NCI-H2196 treated with DMSO at 0.1 percent for 48 hours (cell line): ENCODE measurements around the gene DPP10.

Experiments used
- DNase-seq: peaks from one replicate; lab custom pipeline; 2025; ENCODE audit not compliant: unreplicated experiment; lab: John Stamatoyannopoulos, UW

DPP10 gene

GRCh38 chr2:114580691-114581090 is 138.2 kb downstream of the DPP10 start:
- DNase-seq = no peak

- DNase-seq = no peak
Measured at GRCh38 chr2:114598329-114598728, 155.9 kb downstream of the DPP10 start.

- no peak for DNase-seq
Measured at GRCh38 chr2:114609203-114609602, 166.8 kb downstream of the DPP10 start.

DNA sequence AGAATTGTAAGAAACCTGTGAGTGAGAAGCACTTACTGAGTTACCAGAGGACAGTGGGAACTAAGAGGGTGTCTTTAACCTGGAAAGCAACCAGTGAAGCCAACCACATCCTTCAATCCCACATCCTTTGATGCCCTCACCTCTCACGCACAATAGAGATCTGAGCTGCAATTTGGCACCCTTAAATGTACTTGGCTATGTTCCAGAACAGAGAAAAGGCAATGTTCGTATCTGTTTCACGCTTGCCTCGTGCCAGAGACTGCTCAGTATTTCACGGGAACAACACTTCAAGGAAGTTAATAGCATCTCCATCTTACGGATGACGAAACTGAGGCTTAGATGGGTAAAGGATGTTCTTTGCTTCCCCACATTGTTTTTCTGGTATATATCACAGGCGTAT is 167.4 kb downstream of the DPP10 start:
- peak; percentile 12 for DNase-seq

DNA sequence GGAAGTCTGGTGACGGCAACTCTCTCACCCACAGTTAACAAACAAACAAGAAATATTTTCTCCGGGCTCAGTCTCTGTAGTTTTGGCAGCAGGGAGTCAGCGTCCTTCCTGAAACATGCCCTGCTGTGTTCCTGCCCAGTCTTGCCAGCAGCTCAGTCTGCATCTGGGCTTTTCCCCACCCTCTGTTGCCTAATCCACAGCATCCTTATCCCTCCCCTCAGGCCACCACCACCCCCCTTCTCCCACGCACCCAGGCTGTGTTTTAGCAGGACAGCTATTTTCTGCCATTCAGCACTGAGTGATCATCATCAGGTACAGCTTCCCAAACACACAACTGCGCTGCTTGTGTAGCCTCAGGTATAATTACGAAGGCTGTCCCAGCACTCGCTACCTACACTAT is 168.2 kb downstream of the DPP10 start:
- no peak for DNase-seq

DNA sequence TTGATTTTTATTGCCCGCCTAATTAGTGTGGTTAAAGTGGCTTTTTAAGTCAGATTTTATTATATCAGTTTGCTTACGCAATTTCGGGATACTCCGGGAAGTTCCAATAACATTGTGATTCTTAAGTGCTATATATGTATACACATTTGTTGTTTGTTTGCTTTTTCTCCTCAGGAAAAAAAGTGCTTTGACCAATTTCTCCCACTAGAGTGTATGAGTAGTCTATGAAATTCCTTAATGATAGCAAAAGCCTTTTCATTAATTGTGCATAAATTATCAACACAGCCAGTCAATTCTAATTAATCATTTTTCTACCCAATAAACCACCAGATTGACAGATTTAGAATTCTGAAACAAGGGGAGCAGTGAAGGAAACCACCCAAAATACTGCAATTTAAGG is 172.2 kb downstream of the DPP10 start:
- no peak for DNase-seq

GRCh38 chr2:114628481-114628880 is 186.0 kb downstream of the DPP10 start:
- no peak for DNase-seq

- DNase-seq = no peak
Measured at GRCh38 chr2:114631146-114631545, 188.7 kb downstream of the DPP10 start.

GRCh38 chr2:114642166-114642770 is 199.8 kb downstream of the DPP10 start:
- DNase-seq = no peak

DNA sequence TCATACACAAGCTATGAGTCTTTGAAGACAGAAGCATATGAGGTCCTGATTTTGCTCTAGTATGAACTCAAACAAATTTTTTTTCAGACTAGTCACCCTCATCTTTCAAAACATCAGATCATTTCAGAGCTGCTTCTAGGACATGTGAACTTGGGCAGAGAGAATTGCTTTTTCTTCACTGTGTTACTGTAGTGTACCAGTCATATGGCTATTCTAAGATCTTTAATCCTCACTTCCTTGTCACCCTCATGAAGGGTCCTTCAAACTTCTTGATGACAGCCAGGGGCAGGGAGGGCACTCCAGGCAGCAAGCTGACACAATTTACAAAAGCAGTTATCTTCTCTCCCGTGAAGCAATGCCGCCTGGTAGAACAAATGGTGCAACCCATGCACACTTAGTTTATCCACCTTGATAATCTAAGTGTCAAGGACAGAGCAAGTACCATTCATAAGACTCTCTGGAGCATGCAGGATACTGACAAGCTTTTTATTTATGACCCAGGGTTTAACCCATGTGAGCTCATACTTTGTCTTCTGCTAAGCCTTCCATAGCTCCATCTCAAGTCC is 200.6 kb downstream of the DPP10 start:
- DNase-seq = no peak

- DNase-seq = no peak
Measured at GRCh38 chr2:114651933-114652332, 209.5 kb downstream of the DPP10 start.

DNA sequence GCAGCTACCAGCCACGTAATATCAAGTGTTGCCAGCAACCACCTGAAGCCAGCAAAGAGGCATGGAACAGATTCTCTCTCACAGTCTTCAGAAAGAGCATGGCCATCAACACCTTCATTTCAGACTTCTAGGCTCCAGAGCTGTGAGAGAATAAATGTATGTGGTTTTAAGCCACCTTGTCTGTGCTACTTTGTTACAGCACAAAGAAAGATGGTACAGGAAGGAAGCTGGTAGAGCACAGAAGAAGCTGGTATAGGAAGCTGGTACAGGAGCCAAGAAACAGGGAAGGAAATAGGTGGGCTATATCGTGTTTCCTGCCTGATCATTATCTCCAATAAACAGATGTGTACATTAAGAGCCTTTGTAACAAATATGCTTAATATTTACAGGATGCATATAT is 217.4 kb downstream of the DPP10 start:
- DNase-seq = no peak

DNA sequence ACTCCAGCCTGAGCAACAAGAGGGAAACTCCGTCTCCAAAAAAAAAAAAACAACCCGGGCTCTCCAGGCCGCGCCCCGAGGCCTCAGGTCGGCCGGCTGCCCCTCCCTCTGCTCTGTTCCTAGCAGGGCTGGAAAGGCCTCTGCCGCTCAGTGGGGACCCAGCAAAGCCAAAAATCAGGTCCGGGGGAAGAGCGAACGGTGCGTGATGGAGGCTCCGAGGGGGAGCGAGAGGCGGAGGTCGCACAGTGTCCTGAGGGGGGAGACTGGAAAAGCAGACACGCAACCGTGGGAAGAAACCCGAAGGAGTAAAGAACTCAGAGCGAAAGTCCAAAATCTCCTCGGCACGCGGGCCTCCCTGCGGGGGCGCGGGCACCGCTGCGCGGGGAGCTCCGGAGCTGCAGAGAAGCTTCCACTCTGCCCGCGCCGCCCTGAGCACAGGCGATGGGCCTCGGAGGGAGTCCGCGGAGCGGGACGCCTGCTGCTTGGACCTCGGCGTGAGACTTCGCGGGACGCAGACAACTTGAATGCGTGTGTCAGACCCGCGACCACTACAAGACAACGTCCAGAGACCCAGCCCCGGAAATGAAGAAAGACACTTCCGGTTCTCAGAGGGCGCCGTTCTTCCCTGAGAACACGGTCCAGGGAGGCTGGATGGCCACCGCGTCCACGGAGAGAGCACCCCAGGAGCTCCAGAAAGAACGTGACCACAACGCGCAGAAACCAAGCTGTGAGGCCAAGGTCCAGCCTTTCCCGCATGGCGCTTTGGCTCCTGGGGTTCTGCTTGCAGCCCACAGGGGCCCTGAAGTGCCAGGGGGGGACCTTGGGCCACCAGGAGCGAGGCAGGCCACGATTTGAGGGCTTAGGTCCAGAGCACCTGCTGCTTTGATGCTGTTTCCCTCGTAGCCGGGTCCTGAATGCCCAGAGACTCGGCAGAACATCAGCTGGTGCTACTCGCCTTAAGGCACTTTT is 219.8 kb downstream of the DPP10 start:
- DNase-seq = no peak

- no peak for DNase-seq
Measured at GRCh38 chr2:114668415-114668814, 226.0 kb downstream of the DPP10 start.

GRCh38 chr2:114683251-114683650 is 240.8 kb downstream of the DPP10 start:
- DNase-seq = no peak

DNA sequence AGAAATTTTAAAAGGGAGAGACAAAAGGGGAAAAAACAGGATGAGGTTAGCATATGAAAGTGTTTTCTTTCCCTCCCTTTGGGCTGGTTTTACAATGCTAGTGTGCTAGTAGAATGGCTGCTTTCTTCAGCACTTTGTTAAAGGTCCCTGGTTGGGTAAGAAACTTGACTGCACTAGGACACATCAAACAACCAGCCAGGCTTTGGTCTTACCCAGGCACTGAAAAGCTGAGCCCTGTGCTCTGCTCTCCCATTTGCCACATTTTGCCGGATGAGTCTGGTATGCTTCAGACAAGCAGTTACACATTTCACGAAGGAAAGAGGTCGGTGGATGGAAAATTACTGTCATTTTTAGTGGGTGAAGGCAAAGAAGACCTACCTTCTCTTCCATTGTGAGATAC is 242.0 kb downstream of the DPP10 start:
- no peak for DNase-seq

GRCh38 chr2:114685102-114685501 is 242.7 kb downstream of the DPP10 start:
- no peak for DNase-seq

GRCh38 chr2:114688241-114688640 is 245.8 kb downstream of the DPP10 start:
- no peak for DNase-seq

- no peak for DNase-seq
Measured at GRCh38 chr2:114698520-114698919, 256.1 kb downstream of the DPP10 start.

DNA sequence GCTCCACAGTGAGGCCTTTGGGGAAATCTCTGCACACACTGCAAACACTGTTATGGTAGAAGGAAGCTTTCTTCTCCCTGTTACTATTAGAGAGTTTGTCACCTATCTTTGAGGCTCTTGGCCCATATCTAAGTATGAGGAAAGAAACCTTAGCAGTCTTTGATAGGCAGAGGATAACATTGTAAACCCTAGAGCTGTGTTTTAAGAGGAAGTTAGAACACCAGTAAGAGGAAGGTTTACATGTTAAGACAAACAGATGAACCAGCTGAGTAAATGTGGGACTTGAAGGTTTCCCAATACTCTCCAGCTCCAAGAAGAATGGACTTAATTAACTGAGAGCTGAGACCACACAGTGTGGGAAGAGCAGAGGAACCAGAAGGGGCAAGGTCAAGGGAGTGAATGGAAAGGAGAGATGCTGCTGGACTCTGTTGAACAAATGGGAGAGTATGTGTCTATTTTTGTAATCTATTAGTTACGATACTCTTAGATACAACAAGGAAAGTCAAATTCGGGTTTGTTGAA is 257.0 kb downstream of the DPP10 start:
- no peak for DNase-seq

DNA sequence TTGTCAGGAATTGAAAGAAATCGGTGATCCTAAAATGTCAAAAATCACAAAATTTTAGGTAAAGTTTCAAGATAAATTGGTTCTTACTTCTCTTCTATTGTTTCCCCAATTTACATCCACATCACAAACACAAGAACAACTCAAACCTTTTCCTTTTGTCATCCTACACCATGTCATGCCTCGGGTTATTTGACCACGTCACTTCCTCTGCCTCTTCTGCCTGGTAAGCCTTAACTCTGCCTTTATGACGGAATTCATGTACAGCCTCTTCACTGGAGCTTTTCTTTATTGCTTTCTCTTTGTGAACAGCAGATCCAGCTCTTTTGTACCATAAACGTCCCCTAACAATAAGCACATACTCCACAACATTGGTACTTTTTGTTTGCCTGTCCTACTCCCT is 258.0 kb downstream of the DPP10 start:
- no peak for DNase-seq
